ENCODE data around the gene VRK1. TPM values are rescaled to one million over a fixed set of nuclear protein-coding genes. Genes with fewer than 3 reads are reported as not detected.

VRK1 gene, protein sequence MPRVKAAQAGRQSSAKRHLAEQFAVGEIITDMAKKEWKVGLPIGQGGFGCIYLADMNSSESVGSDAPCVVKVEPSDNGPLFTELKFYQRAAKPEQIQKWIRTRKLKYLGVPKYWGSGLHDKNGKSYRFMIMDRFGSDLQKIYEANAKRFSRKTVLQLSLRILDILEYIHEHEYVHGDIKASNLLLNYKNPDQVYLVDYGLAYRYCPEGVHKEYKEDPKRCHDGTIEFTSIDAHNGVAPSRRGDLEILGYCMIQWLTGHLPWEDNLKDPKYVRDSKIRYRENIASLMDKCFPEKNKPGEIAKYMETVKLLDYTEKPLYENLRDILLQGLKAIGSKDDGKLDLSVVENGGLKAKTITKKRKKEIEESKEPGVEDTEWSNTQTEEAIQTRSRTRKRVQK
- 16.8 and 33.5 TPM in 2 replicates for total RNA-seq

DNA sequence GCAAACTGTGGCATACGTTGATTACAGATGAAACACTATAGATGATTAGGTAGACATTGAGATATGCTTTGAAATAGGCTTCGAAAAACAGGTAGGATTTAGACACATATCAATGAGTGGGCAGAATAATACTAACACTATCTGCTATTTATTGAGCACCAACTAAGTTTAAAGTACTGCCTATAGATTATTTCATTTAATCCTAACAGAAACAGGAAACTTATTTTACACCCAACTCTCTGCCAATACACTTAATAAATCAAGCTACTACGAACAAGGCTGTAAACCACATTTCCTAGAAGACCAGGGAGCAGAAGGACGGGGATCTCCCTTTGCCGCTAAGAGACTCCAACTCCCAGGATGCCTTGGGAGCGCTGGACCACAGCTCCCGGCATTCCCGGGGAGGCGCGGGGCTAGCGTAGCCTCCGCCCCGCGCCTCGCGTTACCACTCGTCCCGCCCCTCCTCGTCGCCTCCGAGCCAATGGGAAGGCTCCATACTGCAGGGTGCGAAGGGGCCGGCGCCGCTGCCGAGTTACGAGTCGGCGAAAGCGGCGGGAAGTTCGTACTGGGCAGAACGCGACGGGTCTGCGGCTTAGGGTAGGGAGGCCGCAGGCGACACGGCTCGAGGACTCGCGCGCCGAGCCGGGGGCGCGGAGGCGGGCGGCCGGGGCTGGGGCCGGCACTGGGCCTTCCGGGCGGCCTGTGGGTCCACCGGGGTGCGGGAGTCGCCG lies at the start of gene VRK1:
TSS of gene VRK1 (plus strand) at position 532 of the 731 bp plus-strand sequence. CDS start 36,090 bp downstream, outside the sequence.

